ENCODE measurements around the gene ARL13B.

The ARL13B gene

DNA sequence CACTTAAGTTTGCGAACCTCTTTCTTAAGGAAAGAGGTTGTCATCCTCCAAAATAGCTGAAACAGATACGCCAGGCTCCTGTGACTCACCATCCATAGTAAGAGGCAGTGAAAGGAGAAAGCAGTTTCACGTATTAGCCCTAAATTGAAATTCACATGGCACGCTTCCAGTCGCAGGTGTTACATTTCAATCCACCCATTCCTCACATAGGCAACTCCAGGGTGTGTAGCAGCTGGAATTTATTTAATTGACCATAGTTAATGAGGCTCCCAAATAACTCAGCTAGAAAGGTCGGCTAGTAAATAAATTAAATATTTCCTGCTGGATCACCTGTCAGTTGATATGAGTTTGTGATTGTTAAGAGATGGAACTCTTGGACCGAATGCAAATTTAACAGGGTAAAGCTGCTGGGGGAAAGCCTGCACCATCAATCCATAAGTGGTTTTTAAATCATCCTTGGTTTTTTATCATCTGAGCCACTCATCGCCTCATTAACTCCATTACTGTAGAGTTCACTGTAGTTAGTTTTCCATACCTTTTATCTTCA is 102.5 kb downstream of the ARL13B start:
- H3K27me3 ChIP-seq (ENCODE audit: low read depth, low read length): no peaks in the 10 kb centered on the region
- H3K27ac ChIP-seq (ENCODE audit: low read length): no peak overlapping the region
- no peak overlapping the region for H3K4me3 ChIP-seq (ENCODE audit: low read depth in 1 of 2, low read length in 2 of 2)
- peaks cover 6 to 18% of the 10 kb centered on the region in 2 donors for H3K36me3 ChIP-seq (ENCODE audit: control insufficient read depth in 1 of 2, insufficient read depth in 2 of 2, low read length in 2 of 2)
- H3K9me3 ChIP-seq (ENCODE audit: control insufficient read depth in 1 of 2, low read length in 2 of 2): no peaks in the 10 kb centered on the region
- no peaks in the 10 kb centered on the region for H3K4me1 ChIP-seq (ENCODE audit: control insufficient read depth in 1 of 2, insufficient read depth in 2 of 2, low read length in 2 of 2)

DNA sequence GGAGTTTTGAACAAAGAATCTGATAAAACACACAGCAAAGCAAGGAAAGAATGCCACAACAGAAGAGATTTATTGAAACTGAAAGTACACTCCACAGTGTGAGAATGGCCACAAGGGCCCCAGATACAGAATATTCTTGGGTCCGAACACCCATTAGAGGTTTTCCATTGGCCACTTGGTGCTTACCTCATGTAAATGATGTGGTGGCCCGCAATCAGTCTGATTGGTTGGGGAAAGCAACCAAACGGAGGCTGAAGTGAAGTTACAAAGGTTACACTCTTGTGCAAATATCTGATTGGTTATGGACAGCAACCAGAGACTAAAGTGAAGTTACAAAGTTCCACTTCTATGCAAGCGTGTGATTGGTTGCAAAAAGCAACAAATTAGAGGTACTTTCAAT is 103.3 kb downstream of the ARL13B start:
- Histone ChIP-seq H3K27me3 (ENCODE audit: low read depth, low read length) (no peaks in the 10 kb centered on the region), H3K4me3 (ENCODE audit: low read depth in 1 of 2, low read length in 2 of 2) (no peak overlapping the region), H3K4me1 (ENCODE audit: control insufficient read depth in 1 of 2, insufficient read depth in 2 of 2, low read length in 2 of 2) (no peaks in the 10 kb centered on the region), H3K27ac (ENCODE audit: low read length) (no peak overlapping the region), H3K9me3 (ENCODE audit: control insufficient read depth in 1 of 2, low read length in 2 of 2) (no peaks in the 10 kb centered on the region), H3K36me3 (ENCODE audit: control insufficient read depth in 1 of 2, insufficient read depth in 2 of 2, low read length in 2 of 2) (peaks cover 6 to 18% of the 10 kb centered on the region in 2 donors)

DNA sequence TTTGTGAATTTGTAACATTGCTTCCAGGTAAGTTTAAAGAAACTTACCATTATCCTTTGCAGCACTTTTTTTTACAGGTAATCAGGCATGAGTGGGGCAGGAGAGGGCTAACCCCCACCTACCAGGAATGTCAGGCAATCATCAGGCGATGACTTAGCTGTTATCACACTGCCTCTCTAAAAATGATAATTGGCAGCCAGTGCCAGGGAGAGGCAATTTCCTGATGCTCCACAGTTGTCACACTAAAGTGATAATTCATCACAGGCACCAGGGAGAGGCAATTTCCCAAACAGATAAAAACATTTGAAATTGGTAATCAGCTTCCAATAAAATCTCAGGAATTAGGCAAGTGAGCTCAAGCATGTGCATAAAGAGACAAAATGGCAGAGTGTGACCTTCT is 109.2 kb downstream of the ARL13B start:
- Histone ChIP-seq H3K27me3 (ENCODE audit: low read depth, low read length) (no peaks in the 10 kb centered on the region), H3K36me3 (ENCODE audit: control insufficient read depth in 1 of 2, insufficient read depth in 2 of 2, low read length in 2 of 2) (peaks cover 4 to 28% of the 10 kb centered on the region in 2 donors), H3K9me3 (ENCODE audit: control insufficient read depth in 1 of 2, low read length in 2 of 2) (no peaks in the 10 kb centered on the region), H3K4me1 (ENCODE audit: control insufficient read depth in 1 of 2, insufficient read depth in 2 of 2, low read length in 2 of 2) (no peaks in the 10 kb centered on the region), H3K4me3 (ENCODE audit: low read depth in 1 of 2, low read length in 2 of 2) (no peak overlapping the region), H3K27ac (ENCODE audit: low read length) (no peak overlapping the region)

DNA sequence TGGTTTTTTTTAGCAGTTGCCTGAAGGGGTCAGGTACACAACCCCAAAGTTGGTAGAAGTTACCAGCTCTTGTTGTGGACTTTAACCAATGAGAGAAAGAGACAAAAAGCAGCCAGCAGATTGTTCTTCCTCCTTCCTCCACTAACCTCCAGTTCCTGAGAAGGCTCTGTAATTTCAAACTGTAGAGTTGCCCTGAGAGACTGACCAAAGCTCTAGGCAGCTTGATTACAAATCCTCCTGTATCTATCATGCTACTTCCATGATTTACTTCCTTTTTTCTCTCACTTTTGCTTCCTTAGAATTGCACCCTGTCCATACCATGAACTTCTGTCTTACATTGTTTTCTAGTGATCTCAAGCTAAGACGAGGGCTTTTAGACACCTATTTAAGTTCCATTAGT is 112.1 kb downstream of the ARL13B start:
- peaks cover 14 to 39% of the 10 kb centered on the region in 2 donors for H3K36me3 ChIP-seq (ENCODE audit: control insufficient read depth in 1 of 2, insufficient read depth in 2 of 2, low read length in 2 of 2)
- H3K9me3 ChIP-seq (ENCODE audit: control insufficient read depth in 1 of 2, low read length in 2 of 2): no peaks in the 10 kb centered on the region
- no peak overlapping the region for H3K4me3 ChIP-seq (ENCODE audit: low read depth in 1 of 2, low read length in 2 of 2)
- no peak overlapping the region for H3K27ac ChIP-seq (ENCODE audit: low read length)
- no peaks in the 10 kb centered on the region for H3K27me3 ChIP-seq (ENCODE audit: low read depth, low read length)
- H3K4me1 ChIP-seq (ENCODE audit: control insufficient read depth in 1 of 2, insufficient read depth in 2 of 2, low read length in 2 of 2): no peaks in the 10 kb centered on the region

DNA sequence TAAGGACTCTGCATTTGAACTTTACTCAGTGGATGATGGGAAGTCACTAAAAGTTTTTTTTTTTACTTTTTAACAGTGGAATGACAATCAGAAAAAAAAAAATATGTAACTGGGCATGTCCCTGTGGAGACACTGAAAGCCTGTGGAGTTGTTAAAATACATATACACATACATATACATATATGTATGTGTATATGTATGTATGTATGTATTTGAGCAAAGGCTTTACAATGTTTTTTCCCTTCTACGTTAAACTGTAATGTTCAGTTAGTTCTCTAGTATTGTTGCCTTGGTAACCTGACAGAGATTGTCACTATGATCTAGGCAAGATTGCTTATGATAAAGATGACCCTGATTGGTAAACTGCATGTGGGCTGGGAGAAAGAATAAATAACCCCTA is 113.2 kb downstream of the ARL13B start:
- Histone ChIP-seq H3K27me3 (ENCODE audit: low read depth, low read length) (no peaks in the 10 kb centered on the region), H3K4me1 (ENCODE audit: control insufficient read depth in 1 of 2, insufficient read depth in 2 of 2, low read length in 2 of 2) (no peaks in the 10 kb centered on the region), H3K27ac (ENCODE audit: low read length) (no peak overlapping the region), H3K9me3 (ENCODE audit: control insufficient read depth in 1 of 2, low read length in 2 of 2) (no peaks in the 10 kb centered on the region), H3K36me3 (ENCODE audit: control insufficient read depth in 1 of 2, insufficient read depth in 2 of 2, low read length in 2 of 2) (peaks cover 23 to 43% of the 10 kb centered on the region in 2 donors), H3K4me3 (ENCODE audit: low read depth in 1 of 2, low read length in 2 of 2) (no peak overlapping the region)

DNA sequence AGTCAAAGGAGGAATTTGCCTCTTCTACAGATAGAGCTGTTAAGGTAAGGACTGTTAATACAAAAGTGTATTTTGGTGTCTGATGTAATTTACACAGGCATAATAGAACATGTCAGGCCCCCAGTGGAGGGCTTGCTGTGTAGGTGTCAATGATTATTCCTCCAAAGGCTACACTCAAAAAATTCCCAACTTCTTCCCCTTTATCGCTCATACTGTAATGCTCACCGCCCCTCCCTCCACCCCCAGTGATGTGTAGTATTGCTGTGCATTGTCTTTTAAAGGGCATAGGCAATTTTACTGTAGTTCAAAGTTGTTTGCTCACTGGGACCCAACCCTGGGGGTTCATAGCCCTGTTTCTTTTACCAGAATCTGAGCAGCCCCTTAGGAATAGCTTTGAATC is 115.2 kb downstream of the ARL13B start:
- Histone ChIP-seq H3K4me1 (ENCODE audit: control insufficient read depth in 1 of 2, insufficient read depth in 2 of 2, low read length in 2 of 2) (no peaks in the 10 kb centered on the region), H3K36me3 (ENCODE audit: control insufficient read depth in 1 of 2, insufficient read depth in 2 of 2, low read length in 2 of 2) (peaks cover 35 to 50% of the 10 kb centered on the region in 2 donors), H3K27me3 (ENCODE audit: low read depth, low read length) (no peaks in the 10 kb centered on the region), H3K27ac (ENCODE audit: low read length) (no peak overlapping the region), H3K9me3 (ENCODE audit: control insufficient read depth in 1 of 2, low read length in 2 of 2) (no peaks in the 10 kb centered on the region), H3K4me3 (ENCODE audit: low read depth in 1 of 2, low read length in 2 of 2) (no peak overlapping the region)

DNA sequence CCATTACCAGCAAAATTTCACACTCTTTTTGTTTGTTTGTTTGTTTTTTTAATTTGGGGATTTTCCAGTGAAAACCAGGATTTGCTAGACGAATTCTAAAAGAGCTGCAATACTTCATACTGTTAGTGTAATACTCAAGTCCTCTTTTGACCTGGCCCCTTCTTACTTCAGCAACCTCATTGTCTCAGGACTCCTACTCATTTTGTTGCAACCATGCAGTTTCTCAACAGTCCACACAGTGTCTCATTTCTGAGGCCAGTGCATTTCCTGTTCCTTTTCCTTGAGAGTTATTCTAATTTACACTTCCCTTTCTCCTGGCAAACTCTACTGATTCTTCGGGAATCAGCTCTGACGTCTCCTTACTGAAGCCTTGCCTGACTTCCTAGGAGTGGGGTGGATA is 118.5 kb downstream of the ARL13B start:
- H3K27me3 ChIP-seq (ENCODE audit: low read depth, low read length): no peaks in the 10 kb centered on the region
- H3K36me3 ChIP-seq (ENCODE audit: control insufficient read depth in 1 of 2, insufficient read depth in 2 of 2, low read length in 2 of 2): peaks cover 42 to 50% of the 10 kb centered on the region in 2 donors
- H3K4me3 ChIP-seq (ENCODE audit: low read depth in 1 of 2, low read length in 2 of 2): no peak overlapping the region
- H3K9me3 ChIP-seq (ENCODE audit: control insufficient read depth in 1 of 2, low read length in 2 of 2): no peaks in the 10 kb centered on the region
- no peak overlapping the region for H3K27ac ChIP-seq (ENCODE audit: low read length)
- no peaks in the 10 kb centered on the region for H3K4me1 ChIP-seq (ENCODE audit: control insufficient read depth in 1 of 2, insufficient read depth in 2 of 2, low read length in 2 of 2)

DNA sequence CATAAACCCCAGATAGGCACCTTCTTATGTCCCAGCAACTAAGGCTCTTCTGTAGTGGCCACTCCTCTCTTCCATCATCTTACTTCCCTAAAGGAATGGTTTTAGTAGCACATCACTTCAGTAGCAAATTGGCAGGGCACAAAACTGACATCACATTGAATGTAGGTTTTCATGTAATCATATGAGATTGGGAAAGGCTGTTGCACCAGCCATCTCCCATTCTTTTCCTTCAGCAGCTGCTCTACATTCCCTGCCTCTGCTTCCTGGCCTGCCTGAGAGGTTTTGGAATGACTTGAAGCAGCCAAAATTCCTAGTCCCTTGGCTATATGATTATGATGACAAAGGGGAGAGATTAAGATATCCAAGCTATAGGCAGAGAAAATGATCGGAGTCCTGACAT is 119.4 kb downstream of the ARL13B start:
- no peak overlapping the region for H3K4me3 ChIP-seq (ENCODE audit: low read depth in 1 of 2, low read length in 2 of 2)
- H3K9me3 ChIP-seq (ENCODE audit: control insufficient read depth in 1 of 2, low read length in 2 of 2): no peaks in the 10 kb centered on the region
- H3K27me3 ChIP-seq (ENCODE audit: low read depth, low read length): no peaks in the 10 kb centered on the region
- H3K27ac ChIP-seq (ENCODE audit: low read length): no peak overlapping the region
- H3K36me3 ChIP-seq (ENCODE audit: control insufficient read depth in 1 of 2, insufficient read depth in 2 of 2, low read length in 2 of 2): peaks cover 42 to 50% of the 10 kb centered on the region in 2 donors
- no peaks in the 10 kb centered on the region for H3K4me1 ChIP-seq (ENCODE audit: control insufficient read depth in 1 of 2, insufficient read depth in 2 of 2, low read length in 2 of 2)

DNA sequence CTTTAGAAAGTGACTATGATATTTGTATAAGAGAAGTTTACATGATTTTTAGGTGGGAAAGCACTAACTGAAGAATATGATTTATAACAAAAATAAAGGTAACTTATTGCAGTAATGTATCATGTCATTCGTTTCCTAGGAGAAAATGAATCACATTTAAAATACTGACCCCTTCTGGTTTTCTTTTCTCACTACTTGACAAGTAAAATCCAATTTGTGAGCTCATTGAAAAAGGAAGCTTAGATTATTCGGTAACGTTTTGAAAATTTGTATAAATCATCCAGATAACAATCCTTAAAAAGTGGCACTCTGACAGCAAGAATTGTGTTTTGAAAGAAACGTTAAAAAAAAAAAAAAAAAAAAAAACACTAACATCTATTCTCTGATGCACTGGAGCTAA is 121.9 kb downstream of the ARL13B start:
- Histone ChIP-seq H3K4me1 (ENCODE audit: control insufficient read depth in 1 of 2, insufficient read depth in 2 of 2, low read length in 2 of 2) (no peaks in the 10 kb centered on the region), H3K27ac (ENCODE audit: low read length) (no peak overlapping the region), H3K27me3 (ENCODE audit: low read depth, low read length) (no peaks in the 10 kb centered on the region), H3K9me3 (ENCODE audit: control insufficient read depth in 1 of 2, low read length in 2 of 2) (no peaks in the 10 kb centered on the region), H3K4me3 (ENCODE audit: low read depth in 1 of 2, low read length in 2 of 2) (no peak overlapping the region), H3K36me3 (ENCODE audit: control insufficient read depth in 1 of 2, insufficient read depth in 2 of 2, low read length in 2 of 2) (peaks cover 33 to 39% of the 10 kb centered on the region in 2 donors)
